Skeletal muscle satellite cell (primary cell): Measurements from ENCODE around the gene SDF4. TPM values are rescaled to one million over a fixed set of nuclear protein-coding genes. Genes with fewer than 3 reads are reported as not detected.
A peak's percentile ranks its signal among the peaks of the same experiment; 100 is the strongest.

ENCODE experiments used
- H3K27me3 ChIP-seq: 2 replicates; pipeline ENCODE4 v1.7.0; 2013; ENCODE audit warnings: low read length; ENCODE audit not compliant: control insufficient read depth, insufficient read depth
- H3K36me3 ChIP-seq: 2 replicates; pipeline ENCODE4 v1.7.0; 2013; ENCODE audit warnings: mild to moderate bottlenecking, control low read depth, low read length; ENCODE audit not compliant: insufficient read depth
- H3K4me1 ChIP-seq: 2 replicates; pipeline ENCODE4 v1.7.0; 2013; ENCODE audit warnings: low read length; ENCODE audit not compliant: control insufficient read depth, insufficient read depth
- H3K4me2 ChIP-seq: 2 replicates; pipeline ENCODE4 v1.7.0; 2013; ENCODE audit warnings: mild to moderate bottlenecking, low read length
- H3K4me3 ChIP-seq: 2 replicates; pipeline ENCODE4 v1.7.0; 2013; ENCODE audit warnings: low read length
- H3K9ac ChIP-seq: 2 replicates; pipeline ENCODE4 v1.7.0; 2013; ENCODE audit warnings: mild to moderate bottlenecking, low read depth, low read length, moderate library complexity
- H3K9me3 ChIP-seq: replicated peaks from 2 replicates; pipeline ENCODE4 v1.7.0; 2013; ENCODE audit warnings: mild to moderate bottlenecking, control low read depth, low read length
- total RNA-seq: library from RNA; depleted of rRNA; stranded (reverse); fragments of >200 nt; gene quantifications from 2 replicates; pipeline ENCODE4 v1.2.3, GENCODE V29; 2012; rRNA removed

SDF4 gene
- 92.8 and 101 TPM in 2 replicates for total RNA-seq

- Histone ChIP-seq H3K36me3 (peaks cover 37% of the 10 kb centered on the region), H3K9ac (peak within 1 kb of the TSS; percentile 97), H3K27me3 (no peaks in the 10 kb centered on the region), H3K4me1 (peaks cover 24% of the 10 kb centered on the region), H3K4me2 (peak within 1 kb of the TSS; percentile 92), H3K4me3 (peak within 1 kb of the TSS; percentile 79), H3K9me3 (no peaks in the 10 kb centered on the region)
These were observed at the start of gene SDF4 for GRCh38 chr1:1231400-1232207. Gene SDF4 (minus strand): TSS chr1:1232001. CDS start chr1:1228772, 3,229 bp downstream.

- no peak overlapping the region for H3K9ac ChIP-seq
These were observed 49.1 kb upstream of the SDF4 start for GRCh38 chr1:1280782-1281481.

GRCh38 chr1:1279028-1279427 lies 47.2 kb upstream of the SDF4 start:
- Histone ChIP-seq H3K36me3 (no peaks in the 10 kb centered on the region), H3K4me1 (peaks cover 23% of the 10 kb centered on the region), H3K4me2 (no peak overlapping the region), H3K9me3 (no peaks in the 10 kb centered on the region), H3K4me3 (no peak overlapping the region), H3K9ac (no peak overlapping the region), H3K27me3 (no peaks in the 10 kb centered on the region)

More at GRCh38 chr1:1280782-1281481, 49.1 kb upstream of the SDF4 start:
- Histone ChIP-seq H3K4me3 (no peak overlapping the region), H3K27me3 (peaks cover 8% of the 10 kb centered on the region), H3K36me3 (no peaks in the 10 kb centered on the region), H3K4me1 (peaks cover 16% of the 10 kb centered on the region), H3K9me3 (no peaks in the 10 kb centered on the region), H3K4me2 (no peak overlapping the region)

GRCh38 chr1:1278620-1279019 lies 46.8 kb upstream of the SDF4 start:
- Histone ChIP-seq H3K36me3 (no peaks in the 10 kb centered on the region), H3K4me2 (no peak overlapping the region), H3K9me3 (no peaks in the 10 kb centered on the region), H3K9ac (no peak overlapping the region), H3K4me3 (no peak overlapping the region), H3K27me3 (no peaks in the 10 kb centered on the region), H3K4me1 (peaks cover 23% of the 10 kb centered on the region)

- peaks cover 13% of the 10 kb centered on the region for H3K36me3 ChIP-seq
- H3K9me3 ChIP-seq, result no peaks in the 10 kb centered on the region
These were observed 44.0 kb upstream of the SDF4 start for GRCh38 chr1:1275836-1276235.

GRCh38 chr1:1274931-1275431 lies 43.2 kb upstream of the SDF4 start:
- H3K4me3 ChIP-seq, result peak overlapping the region; percentile 99
- H3K36me3 ChIP-seq, result peaks cover 14% of the 10 kb centered on the region
- peak overlapping the region; percentile 95 for H3K4me2 ChIP-seq
- no peaks in the 10 kb centered on the region for H3K27me3 ChIP-seq
- H3K4me1 ChIP-seq, result peaks cover 35% of the 10 kb centered on the region
- H3K9ac ChIP-seq, result peak overlapping the region; percentile 100
- no peaks in the 10 kb centered on the region for H3K9me3 ChIP-seq

More at GRCh38 chr1:1275836-1276235, 44.0 kb upstream of the SDF4 start:
- Histone ChIP-seq H3K4me2 (no peak overlapping the region), H3K27me3 (no peaks in the 10 kb centered on the region), H3K4me3 (no peak overlapping the region), H3K4me1 (peaks cover 28% of the 10 kb centered on the region), H3K9ac (no peak overlapping the region)

- H3K27me3 ChIP-seq, result no peaks in the 10 kb centered on the region
- H3K9me3 ChIP-seq, result no peaks in the 10 kb centered on the region
- H3K4me3 ChIP-seq, result peak overlapping the region; percentile 99
- H3K4me2 ChIP-seq, result peak overlapping the region; percentile 95
- H3K4me1 ChIP-seq, result peaks cover 35% of the 10 kb centered on the region
- peaks cover 18% of the 10 kb centered on the region for H3K36me3 ChIP-seq
- H3K9ac ChIP-seq, result peak overlapping the region; percentile 100
These were observed 42.6 kb upstream of the SDF4 start for GRCh38 chr1:1274299-1274930.

GRCh38 chr1:1273512-1274298 lies 41.9 kb upstream of the SDF4 start, which contains the start of gene UBE2J2:
Gene UBE2J2 (minus strand): TSS chr1:1273854. CDS start chr1:1267992, 5,862 bp downstream.
- peak within 1 kb of the TSS; percentile 99 for H3K4me3 ChIP-seq
- peaks cover 35% of the 10 kb centered on the region for H3K4me1 ChIP-seq
- H3K27me3 ChIP-seq, result no peaks in the 10 kb centered on the region
- H3K9me3 ChIP-seq, result no peaks in the 10 kb centered on the region
- peak within 1 kb of the TSS; percentile 100 for H3K9ac ChIP-seq
- peak within 1 kb of the TSS; percentile 99 for H3K4me2 ChIP-seq
- H3K36me3 ChIP-seq, result peaks cover 18% of the 10 kb centered on the region

GRCh38 chr1:1273209-1273511 lies 41.4 kb upstream of the SDF4 start:
- H3K4me3 ChIP-seq, result peak overlapping the region; percentile 99
- H3K4me1 ChIP-seq, result peaks cover 35% of the 10 kb centered on the region
- H3K9ac ChIP-seq, result peak overlapping the region; percentile 100
- peak overlapping the region; percentile 99 for H3K4me2 ChIP-seq
- H3K27me3 ChIP-seq, result no peaks in the 10 kb centered on the region
- H3K36me3 ChIP-seq, result peaks cover 22% of the 10 kb centered on the region
- no peaks in the 10 kb centered on the region for H3K9me3 ChIP-seq

- Histone ChIP-seq H3K4me3 (peak overlapping the region; percentile 99), H3K36me3 (peaks cover 27% of the 10 kb centered on the region), H3K9ac (peak overlapping the region; percentile 100), H3K9me3 (no peaks in the 10 kb centered on the region), H3K4me2 (peak overlapping the region; percentile 99), H3K27me3 (no peaks in the 10 kb centered on the region), H3K4me1 (peaks cover 35% of the 10 kb centered on the region)
These were observed 40.8 kb upstream of the SDF4 start for GRCh38 chr1:1272341-1273208.
